ENCODE results near the gene CWC25.
"Not testable (repeated sequence)": the region's sequence is repeated elsewhere in the genome, so short reads cannot be mapped to it uniquely, and the experiment has no call there.

CWC25 gene

GRCh38 chr17:38852771-38853291, 27.7 kb upstream of the CWC25 start:
- no peak for DNase-seq

GRCh38 chr17:38851434-38851833, 26.3 kb upstream of the CWC25 start:
- no peak for DNase-seq

GRCh38 chr17:38850374-38850773, 25.3 kb upstream of the CWC25 start:
- DNase-seq, result no peak

GRCh38 chr17:38848939-38849605, 24.0 kb upstream of the CWC25 start:
- no peak for DNase-seq

- no peak for DNase-seq
Observed at GRCh38 chr17:38848557-38848891, 23.4 kb upstream of the CWC25 start.

- DNase-seq, result no peak
Observed at GRCh38 chr17:38844261-38844757, 19.2 kb upstream of the CWC25 start.

- no peak for DNase-seq
Observed at GRCh38 chr17:38825762-38826247, 684 bp upstream of the CWC25 start.

- DNase-seq, result no peak
Observed at GRCh38 chr17:38815576-38816193, 9.4 kb downstream of the CWC25 start.

- no peak for DNase-seq
Observed at GRCh38 chr17:38809828-38810227, 15.3 kb downstream of the CWC25 start.

GRCh38 chr17:38800237-38800760, 24.8 kb downstream of the CWC25 start:
- DNase-seq, result peak; percentile 9

- peak; percentile 97 for DNase-seq
Observed at GRCh38 chr17:38799501-38800236, 25.5 kb downstream of the CWC25 start, which contains the start of gene PIP4K2B. PIP4K2B (minus strand) TSS chr17:38799556; CDS start chr17:38799424, 132 bp downstream.

GRCh38 chr17:38798614-38799500, 26.3 kb downstream of the CWC25 start:
- no peak for DNase-seq

GRCh38 chr17:38797828-38798227, 27.3 kb downstream of the CWC25 start:
- DNase-seq, result no peak

- DNase-seq, result no peak
Observed at GRCh38 chr17:38797158-38797490, 28.0 kb downstream of the CWC25 start.

GRCh38 chr17:38796451-38797157, 28.5 kb downstream of the CWC25 start:
- DNase-seq, result no peak

GRCh38 chr17:38794221-38794620, 30.9 kb downstream of the CWC25 start:
- no peak for DNase-seq

- DNase-seq, result no peak
Observed at GRCh38 chr17:38791162-38791561, 34.0 kb downstream of the CWC25 start.

GRCh38 chr17:38790148-38790707, 34.9 kb downstream of the CWC25 start:
- DNase-seq, result not testable (repeated sequence)

GRCh38 chr17:38789185-38789584, 35.9 kb downstream of the CWC25 start:
- DNase-seq, result no peak

- DNase-seq, result not testable (repeated sequence)
Observed at GRCh38 chr17:38787999-38788398, 37.1 kb downstream of the CWC25 start.

- no peak for DNase-seq
Observed at GRCh38 chr17:38786372-38786771, 38.7 kb downstream of the CWC25 start.

Measured in NCI-H2171 (cell line).